ENCODE measurements around the gene ZNF710. TPM values are rescaled to one million over a fixed set of nuclear protein-coding genes. Genes with fewer than 3 reads are reported as not detected.

Gene ZNF710
- polyA plus RNA-seq, 5 donors = 28.9 to 41.5 (median 33.5) TPM

GRCh38 chr15:89985111-89985510 lies 16.0 kb upstream of the ZNF710 start:
- DNase-seq = no peak

- DNase-seq = no peak
These were observed 9.8 kb upstream of the ZNF710 start for GRCh38 chr15:89991312-89991711.

- no peak for DNase-seq
These were observed 7.8 kb upstream of the ZNF710 start for GRCh38 chr15:89993349-89993748.

- DNase-seq = no peak
These were observed 4.0 kb upstream of the ZNF710 start for GRCh38 chr15:89997079-89997478.

GRCh38 chr15:89998141-89998661 lies 2.9 kb upstream of the ZNF710 start:
- no peak for DNase-seq

GRCh38 chr15:89998923-89999675 lies 2.0 kb upstream of the ZNF710 start:
- DNase-seq = no peak

- peak in 1 of 2 donors; percentile 32 for DNase-seq
These were observed 1.4 kb upstream of the ZNF710 start for GRCh38 chr15:89999676-90000185.

GRCh38 chr15:90000186-90001001 lies 730 bp upstream of the ZNF710 start:
- DNase-seq = peak in 1 of 2 donors; percentile 34

GRCh38 chr15:90001683-90002427 lies 731 bp downstream of the ZNF710 start:
- DNase-seq = peak; percentile 56 to 64

- peak; percentile 50 to 58 for DNase-seq
These were observed 1.3 kb downstream of the ZNF710 start for GRCh38 chr15:90002428-90002844.

GRCh38 chr15:90003736-90004135 lies 2.6 kb downstream of the ZNF710 start:
- DNase-seq = no peak

- DNase-seq = peak in 1 of 2 donors; percentile 42
These were observed 3.1 kb downstream of the ZNF710 start for GRCh38 chr15:90004252-90004651.

GRCh38 chr15:90004671-90005070 lies 3.5 kb downstream of the ZNF710 start:
- no peak for DNase-seq

- no peak for DNase-seq
These were observed 5.3 kb downstream of the ZNF710 start for GRCh38 chr15:90006217-90007075.

GRCh38 chr15:90007076-90007460 lies 5.9 kb downstream of the ZNF710 start:
- no peak for DNase-seq

- no peak for DNase-seq
These were observed 7.5 kb downstream of the ZNF710 start for GRCh38 chr15:90008607-90009006.

GRCh38 chr15:90009301-90010022 lies 8.3 kb downstream of the ZNF710 start:
- DNase-seq = no peak

- no peak for DNase-seq
These were observed 10.6 kb downstream of the ZNF710 start for GRCh38 chr15:90011705-90012104.

GRCh38 chr15:90013503-90013937 lies 12.4 kb downstream of the ZNF710 start:
- DNase-seq = no peak

GRCh38 chr15:90015294-90015693 lies 14.2 kb downstream of the ZNF710 start:
- DNase-seq = no peak
